ENCODE results near the gene HS3ST1. TPM values are rescaled to one million over a fixed set of nuclear protein-coding genes. Genes with fewer than 3 reads are reported as not detected.

HS3ST1 gene
- total RNA-seq, 1 donor from 2014 or later, result not detected

- H3K27me3 ChIP-seq, result no peaks in the 10 kb centered on the region
- H3F3A ChIP-seq (ENCODE audit: low read depth), result no peaks in the 10 kb centered on the region
- H3K27ac Mint-ChIP-seq, result no peak overlapping the region
- TF ChIP-seq EZH2 (IDR thresholded peaks at IDR 0.05), result no peak
- no peak for TF ChIP-seq CTCF (IDR thresholded peaks at IDR 0.05)
- no peak for TF ChIP-seq EZH2phosphoT487 (IDR thresholded peaks at IDR 0.05)
- no peaks in the 10 kb centered on the region for H3K79me2 ChIP-seq (ENCODE audit: low read depth)
- H4K20me1 ChIP-seq (ENCODE audit: low read depth), result no peaks in the 10 kb centered on the region
- H3K9me3 Mint-ChIP-seq, result peaks cover 3% of the 10 kb centered on the region
- H3K4me1 Mint-ChIP-seq, result peaks cover 10% of the 10 kb centered on the region
- no peaks in the 10 kb centered on the region for H3K9me3 ChIP-seq (ENCODE audit: low read depth)
- no peak overlapping the region for H3K4me2 ChIP-seq
- H3K4me1 ChIP-seq, result no peaks in the 10 kb centered on the region
- H3K4me3 ChIP-seq, result no peak overlapping the region
- DNase-seq (ENCODE audit: low spot score), result no peak
- H3K27me3 Mint-ChIP-seq (ENCODE audit: insufficient read depth, low read depth), result no peaks in the 10 kb centered on the region
- H3K4me3 Mint-ChIP-seq, result no peak overlapping the region
- H3K9ac ChIP-seq, result no peak overlapping the region
- H3K36me3 ChIP-seq, result no peaks in the 10 kb centered on the region
- no peaks in the 10 kb centered on the region for H3K36me3 Mint-ChIP-seq
- no peak overlapping the region for H2AFZ ChIP-seq (replicated peaks)
- no peak overlapping the region for H3K27ac ChIP-seq
Observed at GRCh38 chr4:11451716-11452115, 23.0 kb upstream of the HS3ST1 start.

- Histone ChIP-seq H3K4me3 (no peak overlapping the region), H3K79me2 (ENCODE audit: low read depth) (no peaks in the 10 kb centered on the region), H3K27ac (no peak overlapping the region), H3K9me3 (ENCODE audit: low read depth) (no peaks in the 10 kb centered on the region), H3K27me3 (no peaks in the 10 kb centered on the region), H2AFZ (replicated peaks) (no peak overlapping the region), H3F3A (ENCODE audit: low read depth) (no peaks in the 10 kb centered on the region), H3K4me1 (no peaks in the 10 kb centered on the region), H3K4me2 (no peak overlapping the region), H3K9ac (no peak overlapping the region), H4K20me1 (ENCODE audit: low read depth) (no peaks in the 10 kb centered on the region), H3K36me3 (no peaks in the 10 kb centered on the region)
- Mint-ChIP-seq H3K27ac (no peak overlapping the region), H3K9me3 (peaks cover 5% of the 10 kb centered on the region), H3K27me3 (ENCODE audit: insufficient read depth, low read depth) (peaks cover 2% of the 10 kb centered on the region), H3K4me1 (peaks cover 10% of the 10 kb centered on the region), H3K36me3 (peaks cover 1% of the 10 kb centered on the region), H3K4me3 (no peak overlapping the region)
- no peak for DNase-seq (ENCODE audit: low spot score)
- TF ChIP-seq CTCF (IDR thresholded peaks at IDR 0.05) (no peak), EZH2phosphoT487 (IDR thresholded peaks at IDR 0.05) (no peak), EZH2 (IDR thresholded peaks at IDR 0.05) (no peak)
Observed at GRCh38 chr4:11446155-11446811, 17.6 kb upstream of the HS3ST1 start.

- H3K27me3 Mint-ChIP-seq (ENCODE audit: insufficient read depth, low read depth), result peaks cover 2% of the 10 kb centered on the region
- no peak for DNase-seq (ENCODE audit: low spot score)
- no peaks in the 10 kb centered on the region for H3K27me3 ChIP-seq
- H4K20me1 ChIP-seq (ENCODE audit: low read depth), result no peaks in the 10 kb centered on the region
- no peaks in the 10 kb centered on the region for H3F3A ChIP-seq (ENCODE audit: low read depth)
- H3K9me3 ChIP-seq (ENCODE audit: low read depth), result no peaks in the 10 kb centered on the region
- no peak overlapping the region for H3K4me2 ChIP-seq
- H3K36me3 Mint-ChIP-seq, result peaks cover 1% of the 10 kb centered on the region
- peaks cover 2% of the 10 kb centered on the region for H3K4me1 Mint-ChIP-seq
- H3K4me3 Mint-ChIP-seq, result no peak overlapping the region
- TF ChIP-seq CTCF (IDR thresholded peaks at IDR 0.05) (no peak), EZH2phosphoT487 (IDR thresholded peaks at IDR 0.05) (no peak), EZH2 (IDR thresholded peaks at IDR 0.05) (no peak)
- H3K9ac ChIP-seq, result no peak overlapping the region
- no peak overlapping the region for H3K4me3 ChIP-seq
- no peaks in the 10 kb centered on the region for H3K79me2 ChIP-seq (ENCODE audit: low read depth)
- H3K4me1 ChIP-seq, result peaks cover 4% of the 10 kb centered on the region
- peaks cover 2% of the 10 kb centered on the region for H3K9me3 Mint-ChIP-seq
- no peak overlapping the region for H3K27ac ChIP-seq
- H2AFZ ChIP-seq (replicated peaks), result no peak overlapping the region
- no peak overlapping the region for H3K27ac Mint-ChIP-seq
- no peaks in the 10 kb centered on the region for H3K36me3 ChIP-seq
Observed at GRCh38 chr4:11441194-11441556, 12.5 kb upstream of the HS3ST1 start.
